Measurements from ENCODE around the gene SOCS1.
A peak's percentile ranks its signal among the peaks of the same experiment; 100 is the strongest.

The SOCS1 gene

DNA sequence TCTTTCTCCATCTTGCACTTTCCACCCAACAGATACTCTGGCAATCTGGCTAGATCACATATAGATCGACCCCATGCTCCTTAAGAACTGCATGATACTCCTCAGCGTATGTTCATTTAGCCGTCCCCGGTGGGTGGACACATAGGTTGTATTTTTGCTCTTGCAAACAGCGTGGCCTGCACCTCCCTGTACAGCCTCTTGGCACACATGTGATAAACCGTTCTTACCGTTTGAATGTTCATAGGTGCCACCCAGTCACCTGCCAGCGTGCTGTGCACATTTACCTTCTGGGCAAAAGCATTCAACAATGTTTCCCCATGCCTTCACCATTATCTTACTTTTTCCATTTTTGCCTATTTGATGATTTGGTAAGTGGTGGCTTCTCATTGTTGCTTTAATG lies 6.9 kb upstream of the SOCS1 start:
- no peak for DNase-seq (ENCODE audit: low spot score)

DNA sequence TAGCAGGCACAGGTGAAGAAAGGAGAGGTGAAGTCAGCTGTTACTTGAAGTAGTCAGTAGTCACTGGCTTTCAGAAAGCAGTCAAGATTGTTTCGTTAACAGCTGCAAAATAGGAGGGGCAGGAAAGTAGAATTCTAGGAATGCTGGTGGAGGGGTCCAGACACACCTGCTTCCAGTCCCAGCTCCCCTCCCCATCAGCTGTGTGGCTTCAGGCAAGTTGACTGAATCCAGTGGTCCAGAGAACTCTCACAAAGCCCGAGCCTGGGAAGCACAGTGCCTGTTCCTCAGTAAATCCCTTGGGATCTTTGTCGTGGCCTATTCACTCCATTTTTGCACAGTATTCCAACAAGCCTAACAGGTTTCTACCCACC lies 4.6 kb upstream of the SOCS1 start:
- DNase-seq (ENCODE audit: low spot score), result no peak

DNA sequence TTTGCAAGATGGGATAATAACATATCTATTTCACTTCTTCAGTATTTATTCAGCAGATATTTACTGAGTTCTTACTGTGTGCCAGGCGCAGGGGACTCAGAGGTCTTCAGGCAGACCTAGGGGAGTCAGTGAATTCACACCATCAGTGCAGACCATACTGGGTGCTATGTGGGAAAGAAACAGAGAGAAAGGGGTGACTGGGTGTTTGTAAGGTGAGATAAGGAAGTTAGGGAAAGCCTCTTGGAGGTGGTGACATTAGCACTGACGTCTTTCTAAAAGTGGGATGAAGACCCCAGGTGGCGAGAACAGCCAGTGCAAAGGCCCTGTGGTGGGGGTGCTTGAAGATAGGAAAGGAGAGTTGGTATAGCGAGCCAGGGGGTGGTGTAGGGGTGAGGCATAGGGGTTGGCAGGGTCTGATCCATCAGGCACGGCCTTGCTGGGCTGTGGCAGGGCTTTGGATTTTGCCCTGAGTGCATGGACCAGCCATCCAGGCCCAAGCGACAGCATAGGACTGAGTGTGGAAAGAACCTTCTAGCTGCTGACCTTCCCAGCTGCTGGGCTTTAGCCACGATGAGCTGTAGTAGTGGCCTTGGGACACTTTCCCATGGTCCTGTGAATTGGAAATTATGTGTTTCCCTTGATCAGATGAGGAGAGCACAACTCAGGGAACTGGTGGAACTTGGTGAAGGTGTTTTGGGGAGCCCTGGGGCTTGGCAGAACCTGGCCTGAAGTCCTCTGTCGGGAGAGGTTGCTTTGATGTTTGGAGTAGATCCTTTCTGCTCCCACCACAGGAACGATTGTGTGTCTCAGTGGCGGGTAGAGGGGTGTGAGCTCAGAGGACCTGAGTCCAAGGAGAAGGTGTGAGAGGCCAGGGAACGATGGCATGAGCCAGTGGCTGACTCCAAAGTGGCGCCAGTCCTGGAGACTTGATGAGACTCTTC lies 3.9 kb upstream of the SOCS1 start:
- DNase-seq (ENCODE audit: low spot score), result no peak

DNA sequence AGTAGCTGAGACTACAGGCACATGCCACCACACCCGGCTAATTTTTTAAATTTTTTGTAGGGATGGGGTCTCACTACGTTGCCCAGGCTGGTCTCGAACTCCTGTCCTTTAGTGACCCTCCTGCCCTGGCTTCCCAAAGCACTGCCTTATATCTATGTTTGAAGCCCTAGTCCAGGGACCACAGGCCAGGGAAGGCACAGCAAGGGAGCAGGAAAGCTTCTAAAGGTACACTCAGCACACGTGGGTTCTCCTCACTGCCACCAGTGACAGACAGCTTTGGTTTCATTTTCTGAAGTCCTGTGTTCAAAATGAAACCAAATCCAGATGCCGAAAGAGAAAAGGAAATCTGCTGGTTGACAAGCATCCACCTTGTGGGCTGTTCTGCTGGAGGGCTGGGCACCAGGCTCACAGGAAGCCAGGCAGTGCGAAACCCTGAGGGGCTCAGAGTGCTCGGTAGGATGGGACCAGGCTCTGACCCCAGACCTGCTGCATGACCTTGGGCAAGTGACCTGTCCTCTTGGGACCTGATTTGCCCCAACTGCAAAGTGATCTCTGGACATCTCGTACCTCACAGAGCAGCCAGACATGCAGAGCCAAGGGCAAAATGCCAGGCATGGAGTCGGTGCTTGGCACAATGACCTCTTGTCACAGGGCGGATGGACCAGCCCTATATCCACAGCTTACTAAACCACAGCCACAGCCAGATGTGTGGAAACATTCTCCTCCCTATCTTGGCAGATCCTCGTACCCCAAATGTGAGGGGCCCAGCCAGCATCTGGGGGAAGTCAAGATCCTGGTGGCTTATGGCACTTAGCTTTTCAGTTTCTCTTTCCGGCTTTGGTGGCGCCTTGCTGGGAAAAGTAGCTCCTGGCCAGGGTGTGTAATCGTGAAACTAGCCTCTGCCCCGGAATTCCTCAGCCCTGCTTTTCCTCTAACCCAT lies 2.8 kb upstream of the SOCS1 start:
- DNase-seq (ENCODE audit: low spot score), result no peak

DNA sequence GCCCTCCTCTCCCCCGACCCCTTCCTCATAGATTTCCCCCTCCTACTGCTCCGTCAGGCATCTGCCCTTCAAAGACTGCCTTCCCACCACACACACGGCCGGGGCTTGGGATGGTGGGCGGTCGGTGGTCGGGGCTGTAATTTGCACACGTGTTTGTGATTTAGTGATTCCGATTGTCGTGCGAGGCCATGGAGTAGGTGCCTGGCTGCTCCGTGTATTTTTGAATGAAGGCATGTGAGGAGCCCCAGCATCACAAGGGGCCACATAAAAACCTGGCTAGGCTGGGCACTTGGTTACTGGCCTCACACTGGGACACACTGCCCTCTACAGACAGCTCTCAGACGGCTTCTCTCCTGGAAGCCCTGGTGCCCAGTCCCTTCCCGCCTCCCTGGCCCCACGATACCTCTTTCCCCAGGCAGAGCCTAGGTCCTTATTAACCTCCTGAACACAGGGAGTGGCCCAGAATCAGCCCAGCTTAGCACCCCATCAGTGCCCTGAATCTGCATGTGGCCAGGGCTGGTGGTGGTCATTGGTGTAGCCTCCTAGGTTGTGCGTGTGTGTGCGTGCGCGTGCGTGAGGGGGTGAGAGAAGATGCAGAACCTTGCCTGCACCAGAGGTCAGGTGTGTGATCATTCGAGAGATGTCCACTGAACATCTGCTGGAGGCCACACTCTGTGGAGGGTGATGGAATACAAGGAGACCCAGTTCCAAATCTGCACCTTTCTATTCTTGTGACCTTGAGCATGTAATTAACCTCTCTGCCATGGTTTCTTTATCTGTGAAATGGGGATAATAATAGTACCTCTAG lies 1.3 kb upstream of the SOCS1 start:
- peak; percentile 71 for DNase-seq (ENCODE audit: low spot score)

DNA sequence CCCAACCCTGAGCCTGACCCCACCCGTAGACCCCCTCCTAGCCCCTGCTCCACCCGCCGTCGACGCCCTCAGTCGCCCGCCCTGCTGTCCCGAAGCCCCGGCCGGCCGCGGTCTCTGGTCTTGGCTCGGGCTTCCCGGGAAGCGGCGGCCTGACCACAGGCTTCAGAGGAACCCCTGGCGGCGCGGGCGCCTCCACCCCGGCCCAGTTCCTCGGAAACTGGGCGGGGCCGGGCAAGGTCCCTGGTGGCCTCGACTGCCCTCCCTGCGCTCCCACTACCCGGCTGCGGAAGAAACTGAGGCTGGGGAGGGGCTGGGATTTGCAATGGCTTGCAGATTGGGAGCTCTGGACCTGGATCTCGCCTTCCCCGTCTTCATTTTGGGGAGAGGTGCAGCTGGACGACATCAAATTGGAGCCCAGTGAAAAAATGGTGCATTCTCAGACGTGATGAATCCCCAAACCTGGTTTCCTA lies 692 bp upstream of the SOCS1 start:
- DNase-seq (ENCODE audit: low spot score), result no peak

DNA sequence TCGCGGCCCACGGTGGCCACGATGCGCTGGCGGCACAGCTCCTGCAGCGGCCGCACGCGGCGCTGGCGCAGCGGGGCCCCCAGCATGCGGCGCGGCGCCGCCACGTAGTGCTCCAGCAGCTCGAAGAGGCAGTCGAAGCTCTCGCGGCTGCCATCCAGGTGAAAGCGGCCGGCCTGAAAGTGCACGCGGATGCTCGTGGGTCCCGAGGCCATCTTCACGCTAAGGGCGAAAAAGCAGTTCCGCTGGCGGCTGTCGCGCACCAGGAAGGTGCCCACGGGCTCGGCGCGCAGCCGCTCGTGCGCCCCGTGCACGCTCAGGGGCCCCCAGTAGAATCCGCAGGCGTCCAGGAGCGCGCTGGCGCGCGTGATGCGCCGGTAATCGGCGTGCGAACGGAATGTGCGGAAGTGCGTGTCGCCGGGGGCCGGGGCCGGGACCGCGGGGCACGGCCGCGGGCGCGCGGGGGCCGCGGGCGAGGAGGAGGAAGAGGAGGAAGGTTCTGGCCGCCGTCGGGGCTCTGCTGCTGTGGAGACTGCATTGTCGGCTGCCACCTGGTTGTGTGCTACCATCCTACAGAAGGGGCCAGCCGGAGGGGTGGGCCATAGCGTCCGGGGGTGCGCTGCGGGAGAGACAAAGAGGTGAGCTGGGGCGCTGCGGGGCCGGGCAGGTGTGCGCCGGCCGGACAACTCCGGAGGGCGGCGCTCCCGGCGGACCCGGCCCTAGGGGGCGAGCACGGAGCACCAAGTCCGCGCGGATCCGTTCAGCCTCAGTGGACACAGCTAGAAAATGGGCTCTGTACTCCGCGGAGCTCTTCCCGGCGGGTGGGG lies 879 bp downstream of the SOCS1 start:
- peak; percentile 38 for DNase-seq (ENCODE audit: low spot score)

DNA sequence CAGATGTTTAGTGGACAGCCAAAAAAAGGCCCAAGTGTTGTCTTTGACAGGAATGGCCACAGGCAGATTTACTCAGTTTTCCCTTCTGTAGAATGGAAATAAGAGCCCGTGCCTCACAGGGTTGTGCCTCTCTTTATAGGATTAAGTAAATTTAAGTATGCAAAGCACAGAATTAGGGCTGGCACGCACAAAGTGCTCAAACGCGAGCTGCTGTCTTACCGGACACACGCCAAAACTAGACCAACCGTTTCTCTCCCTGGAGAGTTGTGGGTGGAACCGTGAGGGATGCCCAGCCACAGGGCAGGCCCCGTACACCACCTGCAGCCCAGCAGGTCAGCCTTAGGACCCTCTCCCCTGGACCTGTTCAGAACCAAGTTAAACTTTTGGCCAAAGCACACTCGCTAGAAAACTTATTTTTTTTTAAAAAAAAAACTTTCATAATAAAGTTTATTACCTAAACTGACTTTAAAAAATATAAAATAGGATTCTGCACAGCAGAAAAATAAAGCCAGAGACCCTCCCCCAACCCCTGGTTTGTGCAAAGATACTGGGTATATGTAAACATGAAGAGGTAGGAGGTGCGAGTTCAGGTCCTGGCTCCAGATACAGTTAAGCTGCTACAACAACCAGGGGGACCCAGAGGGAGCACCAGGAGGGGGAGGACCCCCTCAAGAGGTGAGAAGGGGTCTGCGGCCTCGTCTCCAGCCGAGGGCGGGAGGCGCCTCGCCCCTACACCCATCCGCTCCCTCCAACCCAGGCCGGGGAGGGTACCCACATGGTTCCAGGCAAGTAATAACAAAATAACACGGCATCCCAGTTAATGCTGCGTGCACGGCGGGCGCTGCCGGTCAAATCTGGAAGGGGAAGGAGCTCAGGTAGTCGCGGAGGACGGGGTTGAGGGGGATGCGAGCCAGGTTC lies 1.8 kb downstream of the SOCS1 start:
- DNase-seq (ENCODE audit: low spot score), result no peak

DNA sequence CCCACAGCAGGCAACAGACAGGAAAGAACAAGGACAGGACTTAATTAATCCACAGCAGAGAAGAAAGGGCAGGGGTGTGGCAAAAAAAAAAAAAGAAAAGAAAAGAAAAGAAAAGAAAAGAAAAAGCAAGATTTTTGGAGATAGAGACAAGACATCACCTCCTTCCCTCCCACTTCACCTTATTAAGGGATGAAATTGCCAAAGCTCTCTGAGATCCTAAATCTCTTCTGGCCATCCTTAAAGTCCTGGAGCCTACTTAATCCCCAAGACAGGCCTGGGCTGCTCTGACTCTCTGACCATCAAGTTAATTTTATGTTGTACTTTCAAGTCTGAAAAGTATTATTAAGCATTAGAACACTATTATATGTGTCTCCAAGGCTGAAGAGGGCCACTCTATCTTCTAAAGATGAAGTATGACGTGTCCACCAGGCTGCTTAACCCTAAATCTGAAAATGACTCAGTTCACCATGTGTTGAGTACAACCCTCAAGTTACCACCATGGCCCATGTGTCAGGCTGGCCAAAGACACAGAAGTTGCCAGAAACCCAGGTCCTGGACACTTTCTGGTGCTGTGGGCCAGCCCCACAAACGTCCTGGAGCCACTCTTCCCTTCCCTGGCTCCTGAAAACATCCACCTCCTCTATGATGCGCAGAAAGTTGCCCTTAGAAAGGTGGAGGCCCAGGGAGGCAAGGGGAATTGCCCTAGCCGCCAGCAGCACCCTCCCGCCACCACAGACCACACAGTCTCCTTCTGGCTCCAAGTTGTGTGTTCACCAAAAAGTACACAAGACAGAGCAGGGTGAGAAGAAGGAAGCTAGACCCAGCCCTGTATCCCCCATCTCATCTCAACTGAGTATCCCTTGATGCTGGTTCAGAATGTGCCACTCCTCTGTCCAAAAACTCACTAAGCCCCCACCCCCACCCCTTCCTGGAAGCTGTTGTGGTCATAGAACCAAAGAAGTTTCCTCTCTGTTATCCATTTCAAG lies 2.7 kb downstream of the SOCS1 start:
- DNase-seq (ENCODE audit: low spot score), result no peak

DNA sequence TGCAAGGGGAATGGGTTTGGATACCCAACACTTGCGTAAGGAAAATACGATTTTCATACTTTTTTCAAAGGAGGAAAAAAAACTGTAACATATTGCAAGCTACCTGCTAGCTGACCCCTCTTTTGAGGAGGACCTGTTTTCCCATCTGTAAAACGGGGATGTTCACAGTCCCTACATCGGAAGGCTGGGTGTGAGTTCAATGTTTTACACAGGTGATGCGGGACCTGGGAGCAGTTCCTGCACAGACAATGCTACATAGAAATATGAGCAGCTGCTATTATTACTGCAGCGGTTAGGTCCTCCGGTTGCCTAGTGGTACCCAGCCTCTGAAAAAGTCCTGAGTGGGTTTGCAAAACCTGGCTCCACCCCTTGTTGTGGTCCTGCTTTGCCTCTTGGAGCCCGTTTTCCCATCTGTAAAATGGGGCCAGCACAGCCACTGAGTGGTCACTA lies 3.5 kb downstream of the SOCS1 start:
- DNase-seq (ENCODE audit: low spot score), result no peak

- no peak for DNase-seq (ENCODE audit: low spot score)
Measured at GRCh38 chr16:11251525-11252481, 4.2 kb downstream of the SOCS1 start.

DNA sequence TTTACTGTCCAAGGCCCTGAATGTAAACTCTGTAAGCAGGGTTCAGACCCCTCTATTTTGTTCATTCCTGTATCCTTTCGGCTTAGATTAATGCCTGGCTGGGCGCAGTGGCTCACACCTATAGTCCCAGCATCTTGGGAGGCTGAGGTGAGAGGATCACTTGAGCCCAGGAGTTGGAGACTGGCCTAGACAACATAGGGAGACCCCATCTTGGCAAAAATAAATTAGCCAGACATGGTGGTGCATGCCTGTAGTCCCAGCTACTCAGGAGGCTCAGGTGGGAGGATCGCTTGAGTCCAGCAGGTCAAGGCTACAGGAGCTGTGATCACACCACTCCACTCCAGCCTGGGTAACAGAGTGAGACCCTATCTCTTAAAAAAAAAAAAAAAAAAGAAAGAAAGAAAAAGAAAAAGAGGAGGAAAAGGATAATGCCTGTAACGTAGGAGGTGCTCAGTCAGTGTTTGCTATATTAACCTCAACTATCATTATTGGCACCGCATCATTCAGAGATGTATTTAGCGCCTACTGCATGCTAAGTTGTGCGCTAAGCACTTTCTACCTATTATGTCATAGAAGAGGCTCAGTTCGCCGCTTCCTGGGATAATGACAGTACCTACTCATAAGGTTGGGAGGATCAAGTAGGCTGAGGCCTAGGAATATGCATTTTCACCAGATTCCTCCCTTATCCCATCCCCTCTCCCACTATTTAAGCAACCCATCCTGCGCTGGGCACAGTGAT lies 5.0 kb downstream of the SOCS1 start:
- no peak for DNase-seq (ENCODE audit: low spot score)

- DNase-seq (ENCODE audit: low spot score), result no peak
Measured at GRCh38 chr16:11250091-11250785, 5.8 kb downstream of the SOCS1 start.

DNA sequence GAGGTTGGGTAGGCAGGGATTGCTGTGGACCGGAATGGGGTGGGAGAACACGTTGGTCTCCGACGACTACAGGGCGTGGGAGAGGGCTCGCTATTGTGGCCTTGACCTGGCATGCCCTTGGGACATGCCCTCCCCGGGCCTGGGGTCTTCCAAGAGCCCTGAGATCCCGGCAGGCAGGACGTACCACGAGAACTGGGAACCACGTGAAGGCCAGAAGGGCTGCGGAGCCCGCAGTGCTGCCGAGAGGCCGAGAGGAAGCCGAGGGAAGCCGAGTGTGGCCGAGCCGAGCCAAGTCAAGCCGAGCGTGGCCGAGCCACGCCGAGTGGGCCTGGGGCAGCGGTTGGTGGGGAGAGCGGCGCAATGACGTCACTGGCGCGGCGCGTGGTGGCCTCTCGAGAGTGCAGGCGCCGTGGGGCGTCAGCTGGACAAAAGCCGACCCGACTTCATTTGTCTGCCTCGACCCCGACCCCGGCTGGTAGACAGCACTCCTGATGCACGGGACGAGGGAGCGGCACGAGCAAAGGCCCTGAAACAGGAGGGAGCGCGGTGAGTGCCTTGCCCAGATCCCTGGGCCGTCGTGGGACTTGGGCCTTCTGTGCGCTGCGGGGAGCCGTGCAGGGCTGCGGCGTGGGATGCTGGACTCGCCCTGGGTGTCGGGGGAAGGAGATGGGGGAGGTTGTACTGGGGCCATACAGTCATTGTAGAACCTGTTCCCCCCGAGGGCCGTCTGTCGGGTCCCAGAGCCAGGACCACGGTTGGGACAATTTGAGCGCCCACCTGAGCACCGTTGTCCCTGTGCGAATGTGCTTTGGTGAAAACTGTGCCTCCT lies 6.6 kb downstream of the SOCS1 start:
- DNase-seq (ENCODE audit: low spot score), result no peak

- no peak for DNase-seq (ENCODE audit: low spot score)
Measured at GRCh38 chr16:11248133-11248532, 7.9 kb downstream of the SOCS1 start.
